ENCODE data around the gene STUB1.
A peak's percentile ranks its signal among the peaks of the same experiment; 100 is the strongest.
"Not testable (repeated sequence)": the region's sequence is repeated elsewhere in the genome, so short reads cannot be mapped to it uniquely, and the experiment has no call there.

The STUB1 gene

GRCh38 chr16:698911-699671 lies 18.9 kb downstream of the STUB1 start:
- no peak for DNase-seq

- DNase-seq: no peak
Measured at GRCh38 chr16:700684-701584, 20.7 kb downstream of the STUB1 start.

- no peak for DNase-seq
Measured at GRCh38 chr16:702341-702740, 22.1 kb downstream of the STUB1 start.

- DNase-seq: no peak
Measured at GRCh38 chr16:703406-703805, 23.2 kb downstream of the STUB1 start.

- no peak for DNase-seq
Measured at GRCh38 chr16:704047-704446, 23.8 kb downstream of the STUB1 start.

GRCh38 chr16:704552-705380 lies 24.6 kb downstream of the STUB1 start:
- DNase-seq: no peak

- peak; percentile 27 for DNase-seq
Measured at GRCh38 chr16:705431-706188, 25.4 kb downstream of the STUB1 start, which contains the start of gene FBXL16. Gene FBXL16 (minus strand): TSS chr16:705801. CDS start chr16:697405, 8,396 bp downstream.

- no peak for DNase-seq
Measured at GRCh38 chr16:706189-707061, 26.2 kb downstream of the STUB1 start.

- DNase-seq: peak; percentile 27
Measured at GRCh38 chr16:707062-707538, 26.9 kb downstream of the STUB1 start.

GRCh38 chr16:708019-708418 lies 27.8 kb downstream of the STUB1 start:
- no peak for DNase-seq

GRCh38 chr16:708959-709358 lies 28.7 kb downstream of the STUB1 start:
- no peak for DNase-seq

GRCh38 chr16:709566-710499 lies 29.6 kb downstream of the STUB1 start:
- peak; percentile 92 for DNase-seq

GRCh38 chr16:710500-711075 lies 30.4 kb downstream of the STUB1 start:
- DNase-seq: no peak

GRCh38 chr16:711084-711483 lies 30.9 kb downstream of the STUB1 start:
- DNase-seq: no peak

- no peak for DNase-seq
Measured at GRCh38 chr16:711548-712320, 31.5 kb downstream of the STUB1 start.

- not testable (repeated sequence) for DNase-seq
Measured at GRCh38 chr16:712740-713250, 32.6 kb downstream of the STUB1 start.

- no peak for DNase-seq
Measured at GRCh38 chr16:714079-714478, 33.9 kb downstream of the STUB1 start.

Measured in DMS153 (cell line).